SK-N-SH (cell line): ENCODE results near the gene DPF3. TPM values are rescaled to one million over a fixed set of nuclear protein-coding genes. Genes with fewer than 3 reads are reported as not detected.

ENCODE experiments used
- CTCF ChIA-PET: fragments of 300-600, 350-600 bp; formaldehyde crosslinking; extraction: SDS; loops from one replicate; lab custom pipeline; 2021; lab: Yijun Ruan, JAX
- POLR2A ChIA-PET: fragments of 350-600 bp; sonication (Branson Sonifier 250); formaldehyde crosslinking; extraction: SDS; loops from one replicate; lab custom pipeline; 2020; ENCODE audit warnings: antibody characterized with exemption, inconsistent platforms; lab: Yijun Ruan, JAX
- DNase-seq: peaks from one replicate; pipeline ENCODE4 v3.0.0; 2012
- H2AFZ ChIP-seq: fragments of 200-600 bp; sonication (generic); 2 replicates; pipeline ENCODE4 v1.8.1; 2016; ENCODE audit warnings: antibody characterized with exemption, mild to moderate bottlenecking, low read depth
- H3F3A ChIP-seq: fragments of 200-600 bp; sonication (generic); replicated peaks from 2 replicates; pipeline ENCODE3; 2016; ENCODE audit warnings: antibody characterized with exemption, mild to moderate bottlenecking; ENCODE audit not compliant: insufficient read depth
- H3K27ac ChIP-seq, 2 experiments: fragments of 200-500 bp in 1 of 2; fragments of 200-600 bp in 1 of 2; sonication (Bioruptor generic) in 1 of 2; sonication (generic), shearing (Covaris generic) in 1 of 2; 2 replicates each; pipeline versions ENCODE4 v1.5.1 to v1.6.1; 2014 to 2016; ENCODE audit warnings: low read depth in 2 of 2, inconsistent platforms in 1 of 2, low read length in 1 of 2, mild to moderate bottlenecking in 1 of 2, mixed read lengths in 1 of 2
- H3K27me3 ChIP-seq: fragments of 200-600 bp; sonication (generic), shearing (Covaris generic); 2 replicates; pipeline ENCODE4 v1.6.1; 2016; ENCODE audit warnings: mixed run types; ENCODE audit not compliant: insufficient read depth
- H3K36me3 ChIP-seq, 2 experiments: fragments of 200-500 bp in 1 of 2; fragments of 200-600 bp in 1 of 2; sonication (Bioruptor generic) in 1 of 2; sonication (generic) in 1 of 2; replicated peaks in 1 of 2; 2 replicates each; pipeline versions ENCODE3 to v1.5.1; 2014 to 2016; ENCODE audit warnings: low read length in 1 of 2, mild to moderate bottlenecking in 1 of 2; ENCODE audit not compliant: insufficient read depth in 2 of 2, control insufficient read depth in 1 of 2
- H3K4me1 ChIP-seq, 2 experiments: fragments of 200-500 bp in 1 of 2; fragments of 200-600 bp in 1 of 2; sonication (Bioruptor generic) in 1 of 2; sonication (generic), shearing (Covaris generic) in 1 of 2; 2 replicates each; pipeline versions ENCODE4 v1.5.1 to v1.6.1; 2014 to 2016; ENCODE audit warnings: low read depth in 1 of 2, low read length in 1 of 2, mixed run types in 1 of 2; ENCODE audit not compliant: insufficient read depth in 2 of 2, control insufficient read depth in 1 of 2
- H3K4me2 ChIP-seq: fragments of 200-600 bp; sonication (generic), shearing (Covaris generic); 2 replicates; pipeline ENCODE4 v1.6.1; 2017; ENCODE audit warnings: mixed run types
- H3K4me3 ChIP-seq, 2 experiments: fragments of 200-500 bp in 1 of 2; fragments of 200-600 bp in 1 of 2; sonication (Bioruptor generic) in 1 of 2; sonication (generic), shearing (Covaris generic) in 1 of 2; 2 replicates each; pipeline versions ENCODE4 v1.5.1 to v1.8.1; 2014 to 2016; ENCODE audit warnings: low read depth in 2 of 2, inconsistent platforms in 1 of 2, low read length in 1 of 2, mild to moderate bottlenecking in 1 of 2, mixed read lengths in 1 of 2, moderate library complexity in 1 of 2
- H3K79me2 ChIP-seq: fragments of 200-600 bp; sonication (generic); 2 replicates; pipeline ENCODE4 v1.8.1; 2017; ENCODE audit warnings: mild to moderate bottlenecking; ENCODE audit not compliant: insufficient read depth
- H3K9ac ChIP-seq: fragments of 200-600 bp; sonication (generic); 2 replicates; pipeline ENCODE4 v1.6.1; 2017; ENCODE audit warnings: mixed run types
- H3K9me2 ChIP-seq: fragments of 200-600 bp; sonication (generic); 2 replicates; pipeline ENCODE4 v1.6.1; 2017; ENCODE audit warnings: mixed run types
- H3K9me3 ChIP-seq: fragments of 200-600 bp; sonication (generic); 2 replicates; pipeline ENCODE4 v1.6.1; 2017; ENCODE audit warnings: mixed run types, mild to moderate bottlenecking, moderate library complexity
- H4K20me1 ChIP-seq: fragments of 200-600 bp; sonication (generic); 2 replicates; pipeline ENCODE4 v1.6.1; 2017; ENCODE audit warnings: mild to moderate bottlenecking, mixed run types; ENCODE audit not compliant: insufficient read depth
- CTCF ChIP-seq: fragments of 200-600 bp; sonication (generic); IDR thresholded peaks from 2 replicates; pipeline ENCODE4 v1.6.1; 2017; ENCODE audit warnings: antibody characterized with exemption, mild to moderate bottlenecking, moderate library complexity
- EP300 ChIP-seq, 2 experiments: IDR thresholded peaks; 2 replicates each; pipeline versions ENCODE4 v1.4.0 to v1.6.1; 2012; ENCODE audit warnings: borderline replicate concordance in 1 of 2, low read depth in 1 of 2, low read length in 1 of 2
- FOSL2 ChIP-seq: IDR thresholded peaks from 2 replicates; pipeline ENCODE4 v1.4.0; 2012; ENCODE audit warnings: low read depth, mild to moderate bottlenecking, moderate library complexity, borderline replicate concordance
- FOXJ3 ChIP-seq: sonication (generic); formaldehyde crosslinking; IDR thresholded peaks from 2 replicates; pipeline ENCODE4 v1.5.1; 2020; ENCODE audit warnings: mild to moderate bottlenecking, missing genetic modification reagents
- FOXM1 ChIP-seq: IDR thresholded peaks from 2 replicates; pipeline ENCODE4 v1.4.0; 2012; ENCODE audit warnings: low read depth, mild to moderate bottlenecking
- GATA2 ChIP-seq: sonication (generic); formaldehyde crosslinking; IDR thresholded peaks from 2 replicates; pipeline ENCODE4 v1.5.0; 2020; ENCODE audit warnings: mild to moderate bottlenecking, missing genetic modification reagents
- IRF3 ChIP-seq: fragments of 150-350 bp; IDR thresholded peaks from 2 replicates; pipeline ENCODE4 v1.6.1; 2016; ENCODE audit warnings: mild to moderate bottlenecking, low read depth, low read length
- JUND ChIP-seq: IDR thresholded peaks from 2 replicates; pipeline ENCODE4 v1.4.0; 2012
- MAX ChIP-seq: IDR thresholded peaks from 2 replicates; pipeline ENCODE4 v1.4.0; 2012; ENCODE audit warnings: low read depth
- NRF1 ChIP-seq: IDR thresholded peaks from 2 replicates; pipeline ENCODE4 v1.6.1; 2012; ENCODE audit warnings: low read depth, mild to moderate bottlenecking, low read length
- PBX3 ChIP-seq: IDR thresholded peaks from 2 replicates; pipeline ENCODE4; 2012
- RAD21 ChIP-seq: IDR thresholded peaks from 2 replicates; pipeline ENCODE4 v1.6.1; 2012; ENCODE audit warnings: mild to moderate bottlenecking, low read length
- SIN3A ChIP-seq: IDR thresholded peaks from 2 replicates; pipeline ENCODE4 v1.6.1; 2012; ENCODE audit warnings: low read depth, mild to moderate bottlenecking, low read length, moderate library complexity, borderline replicate concordance
- TCF12 ChIP-seq: IDR thresholded peaks from 2 replicates; pipeline ENCODE4 v1.4.0; 2012
- TEAD4 ChIP-seq: IDR thresholded peaks from 2 replicates; pipeline ENCODE4 v1.4.0; 2012; ENCODE audit warnings: mild to moderate bottlenecking, borderline replicate concordance; ENCODE audit not compliant: insufficient read depth
- ZBTB33 ChIP-seq: IDR thresholded peaks from 2 replicates; pipeline ENCODE4 v1.4.0; 2012; ENCODE audit warnings: low read depth, borderline replicate concordance
- WGBS: methylation state at CpG from one replicate; pipeline ENCODE4 v1.1.6; 2017; ENCODE audit warnings: low lambda C conversion rate; 5-methylcytosine and 5-hydroxymethylcytosine counted together
- polyA plus RNA-seq, 3 experiments: library from polyadenylated mRNA; depleted of rRNA; stranded (reverse); fragments of >200 nt; gene quantifications; 2 replicates each; pipeline ENCODE4 v1.2.3, GENCODE V29; 2012

DPF3 gene
- polyA plus RNA-seq, 1 of the 3 experiments (the other 2 are of a cell fraction), result 2.8 TPM

- TF ChIP-seq PBX3, result no peak
- TF ChIP-seq ZBTB33, result no peak
Measured at GRCh38 chr14:72604133-72604532, 289.8 kb downstream of the DPF3 start (continued).

GRCh38 chr14:72603639-72604038 lies 290.3 kb downstream of the DPF3 start:
- H3K27ac ChIP-seq, result no peak overlapping the region
- TF ChIP-seq GATA2 (no peak), TCF12 (no peak), SIN3A (no peak), CTCF (no peak)
- TF ChIP-seq, all 33 proteins: peak for 0
- WGBS, result 49% methylated on average over 4 of the region's 4 CpGs
- H3K9me2 ChIP-seq, result no peaks in the 10 kb centered on the region
- POLR2A ChIA-PET, result no interaction called here
- no peak overlapping the region for H2AFZ ChIP-seq
- peaks cover 0 to 11% of the 10 kb centered on the region in 2 experiments; a peak in 3 of 4 replicates for H3K4me1 ChIP-seq
- H3K36me3 ChIP-seq, result no peaks in the 10 kb centered on the region
- H3K9me3 ChIP-seq, result no peaks in the 10 kb centered on the region
- DNase-seq, result no peak
- no peak overlapping the region for H3K4me2 ChIP-seq
- H3K79me2 ChIP-seq, result no peaks in the 10 kb centered on the region
- CTCF ChIA-PET, result no interaction called here
- no peaks in the 10 kb centered on the region for H3K27me3 ChIP-seq
- H3K4me3 ChIP-seq, result no peak overlapping the region
- no peak overlapping the region for H3K9ac ChIP-seq
- H4K20me1 ChIP-seq, result no peaks in the 10 kb centered on the region
- no peaks in the 10 kb centered on the region for H3F3A ChIP-seq

GRCh38 chr14:72600551-72601330 lies 293.2 kb downstream of the DPF3 start:
- Histone ChIP-seq H3K4me1 (no peaks in the 10 kb centered on the region; a peak in 1 of 4 replicates), H3F3A (no peaks in the 10 kb centered on the region), H3K79me2 (no peaks in the 10 kb centered on the region), H3K4me3 (no peak overlapping the region), H3K27me3 (no peaks in the 10 kb centered on the region), H3K9me3 (no peaks in the 10 kb centered on the region), H2AFZ (no peak overlapping the region), H3K4me2 (no peak overlapping the region), H4K20me1 (no peaks in the 10 kb centered on the region), H3K27ac (no peak overlapping the region), H3K36me3 (no peaks in the 10 kb centered on the region), H3K9me2 (no peaks in the 10 kb centered on the region), H3K9ac (no peak overlapping the region)
- ChIA-PET CTCF (no interaction called here), POLR2A (no interaction called here)
- WGBS, result 79% methylated on average over 9 of the region's 9 CpGs
- no peak for DNase-seq
- no peak for TF ChIP-seq FOSL2
- TF ChIP-seq EP300 (IDR thresholded peaks at IDR 0.05; ENCODE audit: borderline replicate concordance in 1 of 2, low read depth in 1 of 2, low read length in 1 of 2), result no peak
- no peak for TF ChIP-seq MAX
- TF ChIP-seq FOXJ3, result no peak
- TF ChIP-seq CTCF, result no peak
- TF ChIP-seq JUND, result no peak
- TF ChIP-seq TEAD4, result no peak
- no peak for TF ChIP-seq FOXM1
- no peak for TF ChIP-seq IRF3
- TF ChIP-seq RAD21, result no peak
- no peak for TF ChIP-seq NRF1
- no peak for TF ChIP-seq TCF12
